NCI-H524 treated with DMSO at 0.1 percent for 48 hours (cell line): ENCODE results near the gene ADAMTS9.
A peak's percentile ranks its signal among the peaks of the same experiment; 100 is the strongest.

Experiments
- DNase-seq: peaks from one replicate; lab custom pipeline; 2025; lab: John Stamatoyannopoulos, UW

Gene ADAMTS9

DNA sequence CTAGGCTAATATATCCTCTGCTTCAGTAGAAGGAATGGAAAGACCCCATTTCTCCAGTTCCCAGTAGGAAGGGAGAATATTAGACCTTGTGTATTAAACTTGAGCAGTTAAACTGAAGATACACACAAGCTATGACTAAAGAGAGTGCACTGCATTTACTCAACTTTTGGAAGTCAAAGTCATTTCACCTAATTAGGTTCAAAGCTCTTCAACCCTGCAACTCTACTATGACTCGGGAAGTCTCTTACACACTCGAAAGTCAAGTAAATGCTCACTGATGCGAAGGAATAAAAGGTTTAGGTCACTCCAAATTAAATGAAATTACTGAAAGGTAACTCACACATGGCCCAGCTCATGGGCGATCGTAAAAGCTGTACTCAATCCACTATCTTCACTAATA lies 33.8 kb downstream of the ADAMTS9 start:
- no peak for DNase-seq

DNA sequence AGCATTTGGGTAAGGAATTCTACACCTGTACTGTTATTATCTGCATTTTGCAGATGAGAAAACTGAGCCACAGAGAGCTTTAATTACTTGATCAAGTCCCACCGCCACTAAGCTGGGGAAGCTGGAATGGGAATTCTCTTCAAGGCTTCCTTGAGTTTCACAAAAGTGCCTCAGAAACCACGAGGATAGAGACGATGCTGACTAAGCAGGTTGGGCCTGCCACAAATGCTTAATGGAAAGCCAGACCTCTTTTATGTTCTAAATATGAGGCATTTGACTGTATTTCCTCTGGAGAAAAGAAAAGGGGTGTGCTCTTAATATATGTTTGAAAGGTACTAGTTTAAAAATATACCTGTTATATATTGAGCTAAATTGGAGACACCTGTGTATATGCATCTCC lies 34.7 kb downstream of the ADAMTS9 start:
- DNase-seq: no peak

DNA sequence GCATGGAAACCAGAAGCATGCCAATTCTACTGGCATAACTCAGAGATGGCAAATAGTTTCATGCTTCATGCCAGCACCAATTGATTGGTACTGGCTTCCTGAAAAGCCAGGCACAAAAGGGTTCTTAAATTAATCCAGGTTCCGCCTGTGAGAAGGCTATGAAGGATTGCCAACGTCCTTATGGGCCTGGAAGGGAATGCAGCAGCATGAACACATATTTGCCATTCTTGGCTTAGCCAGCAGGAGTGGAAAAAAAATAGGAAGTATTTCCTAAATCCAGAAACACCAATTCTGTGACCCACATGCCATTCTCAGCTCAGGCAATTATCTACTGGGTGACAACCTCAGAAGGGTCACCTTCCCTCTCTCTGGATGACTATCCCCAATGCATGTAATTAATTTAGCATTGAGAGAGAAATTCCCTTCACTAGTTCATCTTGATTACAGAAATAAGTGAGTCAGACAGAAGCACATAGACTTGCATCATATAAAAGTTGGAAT lies 36.0 kb downstream of the ADAMTS9 start:
- DNase-seq: no peak

DNA sequence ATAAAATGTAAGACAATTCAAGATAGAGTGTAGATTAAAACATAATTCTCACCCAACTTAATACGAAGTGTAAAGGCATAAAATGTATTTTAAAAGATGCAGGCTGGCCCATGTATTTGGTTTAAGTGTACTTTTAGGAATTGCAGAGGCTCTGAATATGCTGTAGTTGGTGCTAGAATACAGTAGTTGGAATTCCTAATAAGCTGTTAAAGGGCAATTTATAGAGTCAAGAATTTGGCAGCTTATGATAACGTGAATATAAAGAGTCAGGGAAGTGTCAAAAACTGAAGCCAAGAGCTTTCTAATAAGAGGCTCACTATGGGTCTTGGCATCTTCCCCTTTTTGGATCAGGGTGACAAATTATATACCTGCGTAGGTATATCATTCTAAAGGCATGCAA lies 36.5 kb downstream of the ADAMTS9 start:
- DNase-seq: no peak

DNA sequence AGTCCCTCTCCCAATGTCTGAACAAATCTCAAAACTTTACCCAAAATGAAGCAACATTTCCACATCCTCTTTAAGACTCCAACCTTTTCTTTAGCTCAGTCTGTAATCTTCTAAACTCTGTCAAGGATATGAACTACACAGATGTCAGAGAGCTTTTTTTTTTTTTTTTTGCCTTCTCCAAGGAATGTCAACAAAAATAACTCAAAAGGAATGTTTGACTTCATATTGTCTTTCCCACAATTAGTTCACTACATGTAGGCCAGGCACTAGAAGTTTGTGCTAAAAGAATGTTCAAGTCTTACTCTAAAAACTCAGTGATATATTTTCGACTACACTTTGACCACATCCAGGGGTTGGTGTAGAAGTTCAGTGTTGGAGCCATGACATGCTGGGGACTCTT lies 37.1 kb downstream of the ADAMTS9 start:
- no peak for DNase-seq

DNA sequence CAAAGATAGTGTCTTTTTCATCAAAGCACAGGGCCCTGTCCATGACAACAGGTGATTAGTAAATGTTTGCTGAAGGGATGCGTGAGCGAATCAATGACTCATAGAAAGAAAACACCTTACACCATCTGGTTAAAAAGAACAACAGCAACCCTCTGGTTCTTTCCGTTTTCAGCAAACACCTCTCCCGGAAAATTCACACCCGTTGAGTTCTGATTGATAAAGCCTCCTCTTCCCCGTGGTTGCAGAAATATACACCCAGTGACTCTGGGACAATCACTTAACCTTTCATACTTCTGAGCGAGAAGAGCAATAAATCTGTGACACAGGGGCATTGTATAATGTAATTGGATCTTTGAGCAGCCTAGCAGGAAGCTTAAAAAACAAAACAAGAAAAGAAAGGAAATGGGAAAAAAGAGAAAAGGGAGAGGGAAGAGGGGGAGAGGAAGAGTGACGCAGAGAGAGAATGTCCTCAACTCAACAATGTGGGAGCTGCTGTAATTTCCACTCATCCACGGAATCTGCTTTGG lies 37.6 kb downstream of the ADAMTS9 start:
- DNase-seq: no peak

DNA sequence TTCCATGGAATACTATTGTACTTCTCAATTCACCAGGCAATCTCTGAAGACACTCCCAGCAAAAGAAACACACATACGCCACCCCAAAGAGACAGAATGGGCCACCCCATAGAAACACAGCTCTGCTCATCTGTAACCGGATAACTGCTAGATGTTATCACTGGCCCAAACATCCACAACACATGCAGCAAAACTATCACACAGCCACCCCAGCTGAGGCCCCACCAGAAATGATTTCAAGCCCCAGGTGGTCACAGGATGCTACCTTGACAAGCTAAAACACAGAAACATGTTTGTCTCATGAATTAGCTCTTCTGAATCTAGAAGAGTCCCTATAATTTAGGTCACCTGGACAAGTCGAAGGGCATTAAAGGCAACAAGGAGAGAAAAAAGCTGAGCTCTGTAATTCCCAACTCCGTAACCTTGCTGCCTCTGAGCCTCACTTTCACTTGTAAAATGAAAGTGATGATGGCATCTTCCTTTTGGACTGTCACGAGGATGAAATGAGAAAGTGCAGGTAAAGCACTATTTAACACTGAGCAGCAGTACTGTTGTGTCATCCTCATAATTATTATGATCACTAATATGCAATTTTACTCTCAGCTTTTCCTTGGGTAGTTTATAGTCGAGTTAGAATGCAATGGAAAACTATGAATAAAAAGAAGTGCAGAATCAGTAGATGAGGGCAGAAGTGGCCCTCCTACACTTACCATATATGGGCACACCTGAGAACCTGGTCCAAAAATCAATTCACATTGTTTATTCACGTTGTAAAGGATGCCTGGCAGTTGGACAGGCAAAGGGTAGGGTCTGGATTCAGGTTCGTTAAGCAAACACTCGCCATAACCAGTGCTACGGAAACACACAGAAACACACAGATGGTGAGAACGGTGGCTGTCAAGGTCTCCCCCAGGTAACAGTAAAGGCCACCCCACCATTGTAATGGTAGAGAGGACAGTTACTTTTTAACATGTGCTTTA lies 38.6 kb downstream of the ADAMTS9 start:
- DNase-seq: no peak

DNA sequence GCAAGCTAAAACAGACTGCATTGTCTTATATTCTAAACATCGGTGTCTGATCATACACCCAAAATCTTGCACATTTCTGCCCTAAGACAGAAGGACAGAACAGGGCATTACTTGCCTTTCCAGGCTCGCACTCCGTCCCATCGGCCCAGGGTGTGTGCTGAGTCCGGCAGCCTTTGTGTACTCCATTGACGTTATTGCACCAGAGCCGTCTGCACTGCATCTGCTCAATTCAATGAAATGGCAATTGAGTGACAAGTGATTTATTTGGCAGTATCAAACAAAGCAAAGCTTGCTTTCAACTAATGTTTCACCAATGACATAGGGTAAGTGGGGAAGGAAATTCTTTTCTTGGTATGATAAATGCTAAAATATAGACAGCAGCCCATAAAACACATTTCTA lies 40.0 kb downstream of the ADAMTS9 start:
- no peak for DNase-seq

DNA sequence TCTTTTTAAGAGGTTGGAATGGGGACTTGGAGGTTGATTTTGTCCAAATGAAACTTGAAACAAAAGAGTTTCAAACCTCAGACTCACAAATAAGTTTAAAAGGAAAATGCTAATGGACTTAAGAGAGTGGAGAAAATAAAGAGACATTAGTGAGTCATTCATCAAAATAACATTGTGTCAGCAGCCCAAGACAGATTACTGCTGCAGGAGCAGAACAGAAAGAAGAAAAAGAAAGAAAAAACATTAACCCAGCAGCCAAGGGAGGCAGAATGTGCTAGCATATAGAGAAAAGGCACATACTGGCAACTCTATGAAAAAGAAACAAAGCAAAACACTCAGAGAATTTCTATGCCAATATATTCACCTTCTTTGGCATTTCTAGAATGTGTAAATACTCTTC lies 42.6 kb downstream of the ADAMTS9 start:
- DNase-seq: no peak

DNA sequence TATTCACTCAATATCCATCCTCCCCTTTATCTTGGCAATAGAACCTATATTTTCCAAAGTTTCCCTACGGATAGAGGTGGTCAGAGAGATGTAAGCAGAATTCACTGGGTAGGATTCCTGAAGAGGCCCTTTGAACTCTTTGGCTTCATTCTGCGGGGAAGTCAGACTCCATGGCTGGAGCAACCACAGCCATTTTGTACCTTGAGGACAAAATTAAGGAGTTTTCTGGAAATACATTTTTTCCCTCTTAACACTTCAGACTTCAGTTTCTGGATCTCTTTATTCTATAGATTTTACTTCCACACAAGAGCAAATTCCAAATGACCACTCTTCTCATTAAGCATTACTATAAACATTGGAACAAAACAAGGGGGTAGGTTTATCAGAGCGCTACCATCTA lies 43.3 kb downstream of the ADAMTS9 start:
- DNase-seq: no peak

DNA sequence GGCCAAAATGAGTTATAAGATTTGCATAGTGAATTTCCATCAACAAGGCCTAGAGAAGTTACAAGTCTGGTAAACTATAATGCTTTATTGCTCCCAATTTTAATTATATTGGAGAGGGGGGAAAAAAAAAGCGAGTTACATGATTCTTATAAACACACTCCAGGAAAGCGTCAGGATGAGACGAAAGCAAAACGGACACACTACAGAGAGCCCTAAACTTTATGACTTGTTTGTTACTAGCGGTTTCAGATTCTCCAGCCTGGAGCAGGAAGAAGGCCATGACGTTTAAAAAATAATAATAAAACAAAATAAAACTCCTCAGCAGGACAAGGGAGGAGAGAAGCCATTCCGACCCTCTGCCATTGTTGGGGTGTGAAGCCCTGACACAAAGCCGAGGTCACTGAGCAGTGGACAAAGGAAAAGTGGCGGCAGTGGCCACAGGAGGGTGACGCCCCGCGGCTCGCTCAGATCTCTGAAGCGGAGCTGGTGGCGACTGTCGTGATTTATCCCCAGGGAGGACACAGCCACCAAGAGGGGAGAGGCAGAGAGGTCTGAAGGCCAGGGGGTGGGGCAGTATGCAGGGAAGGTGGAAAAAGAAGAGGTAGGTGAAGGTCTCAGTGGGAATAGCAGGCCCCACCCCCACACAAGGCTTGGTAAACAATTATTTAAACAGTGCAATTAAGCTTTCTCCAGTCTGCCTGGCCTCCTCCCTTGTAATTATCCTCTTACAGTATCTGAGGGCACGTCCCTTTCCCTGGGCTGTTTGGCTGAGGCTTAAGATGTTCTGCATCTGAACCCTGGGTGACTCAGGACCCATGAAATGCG lies 45.3 kb downstream of the ADAMTS9 start:
- no peak for DNase-seq

DNA sequence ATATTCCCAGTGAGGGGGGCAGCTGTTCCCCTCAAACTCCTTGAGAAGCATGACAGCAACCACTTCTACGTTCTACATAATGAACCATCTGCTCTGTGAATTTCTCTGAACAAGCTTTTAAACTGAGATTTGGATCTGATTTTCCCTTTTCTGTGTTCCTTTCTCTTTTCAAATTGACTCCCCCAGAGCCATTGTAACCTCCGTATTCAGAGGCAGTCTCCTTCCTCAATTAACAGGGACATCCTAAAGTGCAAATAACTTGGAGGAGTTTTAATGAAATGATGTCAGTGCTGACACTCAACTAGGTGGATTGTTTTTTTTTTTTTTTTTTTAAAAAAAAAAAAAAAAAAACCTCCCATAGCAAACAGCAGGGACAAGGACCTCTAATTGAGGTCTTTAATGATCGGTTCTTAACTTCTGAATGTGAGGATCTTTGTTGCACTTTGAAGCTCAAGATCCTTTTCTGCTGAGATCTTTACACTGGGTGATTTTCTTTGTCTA lies 48.8 kb downstream of the ADAMTS9 start:
- peak; percentile 96 for DNase-seq

DNA sequence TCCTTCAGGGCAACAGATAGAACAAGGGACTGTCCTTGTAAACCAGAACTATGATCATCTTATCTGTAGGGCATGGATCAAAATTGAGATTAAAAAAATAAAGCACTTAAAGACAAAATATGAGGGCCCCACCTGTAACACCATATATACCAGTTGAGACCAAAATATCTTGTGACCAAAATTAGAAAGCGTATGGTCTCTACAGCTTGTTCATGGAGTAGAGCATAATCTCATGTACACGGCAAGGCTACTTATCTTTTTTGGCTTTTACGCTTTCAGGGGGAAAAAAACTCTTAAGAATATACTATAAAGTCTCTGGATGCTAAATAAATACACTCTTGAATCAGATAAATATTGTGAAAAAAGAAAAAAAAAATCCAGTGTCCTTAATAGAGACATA lies 49.3 kb downstream of the ADAMTS9 start:
- no peak for DNase-seq

DNA sequence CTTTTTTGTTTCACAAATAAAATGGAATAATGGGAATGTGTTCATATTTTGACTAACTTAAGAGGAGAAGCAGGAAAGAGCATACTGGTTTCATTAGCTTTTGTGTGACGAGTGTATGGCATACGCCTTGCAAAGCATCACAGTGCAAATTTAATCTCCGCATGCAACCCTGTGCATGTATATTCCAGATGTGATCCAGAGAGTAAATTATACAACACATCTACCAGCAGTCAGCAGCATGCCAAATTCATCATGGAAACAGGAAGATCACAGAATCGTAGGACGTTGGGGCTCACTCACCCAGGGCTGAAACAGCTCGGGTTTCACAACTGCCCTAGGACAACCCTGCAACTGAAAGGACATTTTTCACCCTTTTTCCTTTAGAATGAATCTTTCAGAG lies 53.4 kb downstream of the ADAMTS9 start:
- DNase-seq: no peak

DNA sequence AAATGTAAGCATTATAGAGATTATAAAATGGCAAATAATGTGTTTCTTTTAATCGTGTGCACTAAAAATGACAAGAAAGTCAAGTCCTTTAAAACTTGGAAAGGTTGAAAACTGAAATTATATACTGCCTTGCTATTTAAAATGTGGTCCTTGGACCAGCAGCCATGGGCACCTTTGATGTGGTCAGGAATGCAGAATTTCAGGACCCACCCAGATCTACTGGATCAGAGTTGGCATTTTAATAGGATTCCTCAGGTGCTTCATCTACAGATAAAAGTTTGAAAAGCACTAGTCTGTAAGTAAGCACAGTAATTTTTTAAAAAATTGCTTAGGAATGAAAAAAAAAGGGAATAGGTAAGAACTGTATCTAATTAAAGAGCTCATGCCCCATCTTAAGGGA lies 55.8 kb downstream of the ADAMTS9 start:
- no peak for DNase-seq

DNA sequence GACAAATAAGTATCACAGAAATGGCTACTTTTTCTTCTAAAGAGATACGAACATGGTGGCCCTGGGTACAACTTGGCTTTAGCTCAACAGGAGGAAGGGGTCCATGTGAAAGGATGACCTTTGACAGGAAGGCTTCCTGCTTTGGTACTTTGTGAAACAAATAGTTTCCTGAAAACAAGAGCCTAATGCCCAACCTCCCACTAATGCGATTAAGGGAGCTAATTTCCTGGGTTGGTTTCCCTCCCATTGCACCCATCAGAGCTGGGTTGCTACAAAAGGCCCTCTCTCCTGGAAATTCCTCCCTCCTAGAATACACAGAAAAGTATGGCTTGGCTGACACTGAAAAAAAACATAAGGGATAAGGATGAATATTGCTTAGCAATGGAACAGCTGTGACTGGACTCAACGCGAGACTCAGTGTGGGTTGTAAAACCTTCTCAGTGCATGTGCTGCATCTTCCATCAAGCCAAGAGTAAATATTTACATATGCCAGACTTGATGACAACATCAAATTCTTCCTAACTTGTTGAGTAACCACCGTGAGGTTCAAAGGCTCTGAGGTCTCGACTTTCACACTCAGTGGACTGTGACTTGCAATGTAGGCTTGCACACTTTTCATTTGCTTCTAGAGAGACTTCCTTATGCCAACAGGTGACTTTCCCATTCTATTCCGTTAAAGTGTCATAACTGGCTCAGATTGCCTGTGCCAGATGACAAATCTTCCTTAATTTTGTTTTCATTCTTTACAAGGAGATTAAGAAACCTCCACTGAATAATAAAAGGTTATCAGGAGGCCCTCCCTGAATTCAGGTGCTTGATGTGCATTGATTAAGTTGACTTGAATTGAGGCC lies 60.1 kb downstream of the ADAMTS9 start:
- DNase-seq: no peak

DNA sequence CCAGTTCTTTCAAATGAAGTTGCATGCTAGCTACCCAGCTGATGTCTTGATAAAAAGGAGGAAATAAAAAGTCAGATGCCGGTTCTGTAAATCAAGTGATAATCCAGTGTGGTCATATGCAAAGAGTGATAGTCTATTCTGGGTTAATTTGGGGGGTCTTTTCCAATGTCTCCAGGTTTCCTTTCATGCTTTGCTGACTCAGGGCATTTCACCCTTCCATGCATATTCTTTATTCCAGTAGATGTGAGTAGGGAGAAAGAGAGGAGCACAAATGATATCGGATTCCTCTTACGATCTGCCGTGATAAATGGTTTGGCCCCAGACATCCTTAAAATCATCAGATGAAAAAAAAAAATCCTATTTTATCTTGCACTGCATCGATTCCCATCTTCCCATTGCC lies 60.8 kb downstream of the ADAMTS9 start:
- no peak for DNase-seq

DNA sequence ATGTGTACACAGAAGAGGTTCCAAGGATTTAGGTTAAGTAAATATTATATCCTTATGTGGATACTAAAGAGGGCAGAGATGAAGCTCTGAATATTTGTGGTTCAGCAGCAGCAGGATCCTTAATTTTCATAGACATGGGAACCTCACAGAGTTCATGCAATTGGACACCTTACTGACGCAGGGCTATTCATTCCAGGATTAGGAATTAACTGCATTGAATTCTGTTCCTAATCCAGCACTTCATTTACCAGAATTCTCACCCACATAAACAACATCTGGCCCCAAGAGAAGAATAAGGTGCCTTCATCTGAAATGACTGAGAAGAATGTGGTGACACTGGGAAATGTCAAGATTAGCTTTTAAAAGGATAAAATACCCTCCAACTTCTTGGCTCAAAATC lies 62.4 kb downstream of the ADAMTS9 start:
- DNase-seq: peak; percentile 41

DNA sequence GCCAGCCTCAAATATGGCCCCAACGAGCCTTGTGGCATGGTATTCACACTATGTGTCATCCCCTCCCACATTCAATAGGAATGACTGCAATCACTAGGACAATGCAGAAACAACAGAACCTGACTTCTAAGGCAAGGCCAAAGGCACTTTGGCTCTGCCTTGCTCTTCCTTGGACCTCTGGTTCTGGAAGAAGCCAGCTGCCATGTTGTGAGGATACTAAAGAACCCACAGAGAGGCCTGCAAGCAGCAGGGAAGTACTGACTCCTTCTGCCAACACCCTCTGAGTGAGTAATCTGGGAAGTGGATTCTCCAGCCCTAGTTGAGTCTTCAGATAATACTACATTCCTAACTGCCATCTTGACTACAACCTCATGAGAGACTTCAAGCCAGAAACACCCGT lies 64.7 kb downstream of the ADAMTS9 start:
- no peak for DNase-seq

DNA sequence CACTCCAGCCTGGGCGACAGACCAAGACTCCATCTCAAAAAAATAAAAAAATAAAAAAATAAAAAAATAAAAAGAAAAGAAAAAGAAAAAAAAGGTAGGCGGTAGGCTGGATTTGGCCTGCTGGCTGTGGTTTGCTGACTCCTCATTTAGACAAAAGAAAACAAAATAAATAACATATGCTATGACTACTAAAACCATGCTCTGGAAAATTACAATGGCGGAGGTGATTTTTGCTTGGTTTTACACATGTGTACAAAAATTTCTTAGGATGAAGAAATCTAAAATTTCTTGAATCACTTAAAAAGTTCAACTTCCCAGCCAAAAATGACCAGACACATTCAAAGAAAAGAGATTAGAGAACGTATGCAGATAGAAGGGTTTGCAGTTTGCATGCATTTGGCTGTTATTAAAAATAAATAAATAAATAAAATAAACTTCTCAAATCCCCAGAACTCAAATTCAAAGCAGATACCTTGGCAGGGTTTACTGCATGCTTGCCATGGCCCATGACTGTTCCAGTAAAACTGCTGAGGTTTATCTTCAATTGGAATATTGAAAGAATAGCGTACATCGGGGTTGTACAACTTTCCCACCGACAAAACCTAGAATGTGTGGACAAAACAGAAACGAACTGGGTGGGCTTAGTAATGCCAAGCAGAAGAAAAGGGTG lies 65.9 kb downstream of the ADAMTS9 start:
- DNase-seq: no peak

DNA sequence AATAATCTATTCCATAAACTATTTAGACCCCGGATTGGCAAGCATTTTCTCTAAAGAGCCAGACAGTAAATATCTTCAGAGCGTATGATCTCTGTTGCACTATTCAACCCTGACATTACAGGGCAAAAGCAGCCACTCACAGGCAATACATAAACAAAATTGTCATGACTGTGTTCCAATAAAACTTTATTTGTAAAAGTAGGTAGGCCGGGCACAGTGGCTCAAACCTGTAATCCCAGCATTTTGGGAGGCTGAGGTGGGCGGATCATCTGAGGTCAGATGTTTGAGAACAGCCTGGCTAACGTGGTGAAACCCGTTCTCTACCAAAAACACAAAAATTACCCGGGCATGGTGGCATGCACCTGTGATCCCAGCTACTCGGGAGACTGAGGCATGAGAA lies 66.5 kb downstream of the ADAMTS9 start:
- DNase-seq: no peak
